Measurements from ENCODE around the gene CTIF.

Gene CTIF

GRCh38 chr18:48611785-48612480, 73.1 kb downstream of the CTIF start:
- no peak overlapping the region for H3K4me3 ChIP-seq (ENCODE audit: low read length)
- H4K20me1 ChIP-seq (ENCODE audit: insufficient read depth, low read length), result peaks cover 87% of the 10 kb centered on the region
- no peak overlapping the region for H3K9ac ChIP-seq (ENCODE audit: low read length)
- no peak overlapping the region for H3K27ac ChIP-seq (ENCODE audit: low read length)
- no peak overlapping the region for H2AFZ ChIP-seq (ENCODE audit: low read depth, low read length)
- TF ChIP-seq, protein P1, sequence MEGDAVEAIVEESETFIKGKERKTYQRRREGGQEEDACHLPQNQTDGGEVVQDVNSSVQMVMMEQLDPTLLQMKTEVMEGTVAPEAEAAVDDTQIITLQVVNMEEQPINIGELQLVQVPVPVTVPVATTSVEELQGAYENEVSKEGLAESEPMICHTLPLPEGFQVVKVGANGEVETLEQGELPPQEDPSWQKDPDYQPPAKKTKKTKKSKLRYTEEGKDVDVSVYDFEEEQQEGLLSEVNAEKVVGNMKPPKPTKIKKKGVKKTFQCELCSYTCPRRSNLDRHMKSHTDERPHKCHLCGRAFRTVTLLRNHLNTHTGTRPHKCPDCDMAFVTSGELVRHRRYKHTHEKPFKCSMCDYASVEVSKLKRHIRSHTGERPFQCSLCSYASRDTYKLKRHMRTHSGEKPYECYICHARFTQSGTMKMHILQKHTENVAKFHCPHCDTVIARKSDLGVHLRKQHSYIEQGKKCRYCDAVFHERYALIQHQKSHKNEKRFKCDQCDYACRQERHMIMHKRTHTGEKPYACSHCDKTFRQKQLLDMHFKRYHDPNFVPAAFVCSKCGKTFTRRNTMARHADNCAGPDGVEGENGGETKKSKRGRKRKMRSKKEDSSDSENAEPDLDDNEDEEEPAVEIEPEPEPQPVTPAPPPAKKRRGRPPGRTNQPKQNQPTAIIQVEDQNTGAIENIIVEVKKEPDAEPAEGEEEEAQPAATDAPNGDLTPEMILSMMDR (IDR thresholded peaks at IDR 0.05; ENCODE audit: low read depth, low read length), result no peak
- no peak for TF ChIP-seq EZH2phosphoT487 (IDR thresholded peaks at IDR 0.05; ENCODE audit: low read depth)
- H3K27me3 ChIP-seq (ENCODE audit: low read depth, low read length), result no peaks in the 10 kb centered on the region
- no peak overlapping the region for H3K4me2 ChIP-seq (ENCODE audit: low read length)
- peaks cover 12% of the 10 kb centered on the region for H3K4me1 ChIP-seq (ENCODE audit: low read length)
- no peaks in the 10 kb centered on the region for H3K9me3 ChIP-seq (ENCODE audit: insufficient read depth, low read length)
- no peaks in the 10 kb centered on the region for H3K36me3 ChIP-seq (replicated peaks; ENCODE audit: low read depth, low read length)
- H3K79me2 ChIP-seq (ENCODE audit: low read length), result no peaks in the 10 kb centered on the region

DNA sequence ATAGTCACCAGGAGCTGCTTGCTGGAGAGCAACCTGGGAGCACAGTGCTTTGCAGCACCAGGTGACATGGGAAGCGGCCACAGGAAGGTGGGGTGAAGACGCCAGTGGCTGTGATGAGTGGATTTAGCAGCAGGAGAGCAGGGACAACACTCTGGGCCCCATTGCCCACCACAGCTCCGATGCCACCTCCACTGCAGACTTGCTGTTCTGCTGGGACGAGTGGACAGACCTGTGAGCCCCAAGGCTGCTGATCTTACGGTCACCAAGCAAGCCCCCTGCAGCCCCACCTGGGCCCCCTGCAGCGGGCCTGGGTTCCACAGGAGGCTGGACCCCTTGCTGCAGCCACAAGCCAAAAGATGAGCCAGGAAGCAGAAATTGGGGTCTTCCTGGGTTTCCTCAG, 73.7 kb downstream of the CTIF start:
- Histone ChIP-seq H3K36me3 (replicated peaks; ENCODE audit: low read depth, low read length) (no peaks in the 10 kb centered on the region), H3K27ac (ENCODE audit: low read length) (no peak overlapping the region), H3K9me3 (ENCODE audit: insufficient read depth, low read length) (no peaks in the 10 kb centered on the region), H3K27me3 (ENCODE audit: low read depth, low read length) (no peaks in the 10 kb centered on the region), H2AFZ (ENCODE audit: low read depth, low read length) (no peak overlapping the region), H3K4me2 (ENCODE audit: low read length) (no peak overlapping the region), H4K20me1 (ENCODE audit: insufficient read depth, low read length) (peaks cover 87% of the 10 kb centered on the region), H3K9ac (ENCODE audit: low read length) (no peak overlapping the region), H3K4me1 (ENCODE audit: low read length) (peaks cover 12% of the 10 kb centered on the region), H3K79me2 (ENCODE audit: low read length) (no peaks in the 10 kb centered on the region), H3K4me3 (ENCODE audit: low read length) (no peak overlapping the region)
- TF ChIP-seq, protein P1 (IDR thresholded peaks at IDR 0.05; ENCODE audit: low read depth, low read length), result no peak
- no peak for TF ChIP-seq EZH2phosphoT487 (IDR thresholded peaks at IDR 0.05; ENCODE audit: low read depth)

DNA sequence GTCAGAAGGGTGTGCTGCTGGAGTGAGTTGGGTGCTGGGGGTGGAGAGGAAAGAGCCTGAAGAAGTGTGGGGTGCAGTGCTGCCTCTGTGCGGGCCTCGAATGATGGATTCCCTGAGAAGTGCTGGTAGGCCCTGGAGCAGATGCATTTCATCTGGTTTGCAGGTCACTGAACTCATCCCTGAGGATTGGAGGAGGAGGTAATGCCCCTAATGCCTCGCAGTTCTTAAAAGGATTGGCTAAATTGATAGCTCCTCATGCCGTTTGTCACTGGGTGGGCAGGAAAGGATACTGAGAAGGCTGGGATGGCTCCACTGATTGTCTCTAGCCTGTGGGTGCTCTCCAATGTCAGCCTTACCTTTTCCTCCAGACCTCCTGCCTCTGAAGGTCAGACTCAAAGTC, 74.1 kb downstream of the CTIF start:
- TF ChIP-seq EZH2phosphoT487 (IDR thresholded peaks at IDR 0.05; ENCODE audit: low read depth), result no peak
- TF ChIP-seq, protein P1 (IDR thresholded peaks at IDR 0.05; ENCODE audit: low read depth, low read length), result no peak
- Histone ChIP-seq H3K27ac (ENCODE audit: low read length) (no peak overlapping the region), H3K36me3 (replicated peaks; ENCODE audit: low read depth, low read length) (no peaks in the 10 kb centered on the region), H3K79me2 (ENCODE audit: low read length) (no peaks in the 10 kb centered on the region), H3K9ac (ENCODE audit: low read length) (no peak overlapping the region), H4K20me1 (ENCODE audit: insufficient read depth, low read length) (peaks cover 87% of the 10 kb centered on the region), H3K9me3 (ENCODE audit: insufficient read depth, low read length) (no peaks in the 10 kb centered on the region), H3K4me3 (ENCODE audit: low read length) (no peak overlapping the region), H2AFZ (ENCODE audit: low read depth, low read length) (no peak overlapping the region), H3K27me3 (ENCODE audit: low read depth, low read length) (no peaks in the 10 kb centered on the region), H3K4me1 (ENCODE audit: low read length) (peaks cover 12% of the 10 kb centered on the region), H3K4me2 (ENCODE audit: low read length) (no peak overlapping the region)

DNA sequence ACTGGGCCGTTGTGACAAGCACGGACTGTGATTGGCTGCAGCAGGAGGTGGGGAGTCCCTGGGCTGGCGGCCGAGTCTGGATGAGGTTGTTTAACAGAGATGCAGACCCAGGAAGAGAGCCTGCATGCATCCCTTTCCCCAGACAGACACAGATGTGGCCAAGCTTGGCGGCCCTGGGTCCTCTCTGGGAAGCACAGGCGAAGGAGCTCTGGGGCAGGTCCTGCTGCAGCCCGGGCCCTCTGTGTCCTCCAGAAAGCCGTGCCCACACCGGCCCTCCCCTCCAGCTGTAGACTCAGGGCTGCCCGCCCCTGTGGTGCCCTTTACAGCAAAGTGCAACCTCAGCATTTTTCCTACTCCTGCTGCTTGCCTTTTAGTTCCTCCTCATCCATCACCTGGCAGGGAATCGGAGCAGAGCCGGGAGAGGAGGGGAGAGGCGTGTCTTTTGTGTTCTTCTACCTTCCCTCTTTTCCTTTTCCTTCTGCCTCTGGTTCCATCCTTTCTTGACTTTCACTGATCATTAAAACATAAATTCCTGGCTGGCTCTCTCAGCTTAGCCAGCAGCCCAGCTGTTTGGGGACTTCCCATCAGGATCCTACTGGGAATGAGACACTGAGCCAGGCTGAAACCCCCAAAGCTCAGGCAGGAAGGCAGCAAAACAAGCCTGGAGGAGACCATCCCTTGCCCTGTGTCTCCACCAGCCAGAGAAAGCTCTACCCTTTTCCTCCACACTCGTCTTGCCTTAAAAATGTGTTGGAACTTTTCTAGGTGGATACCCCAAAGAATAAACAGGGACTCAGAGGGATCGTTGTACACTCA, 75.0 kb downstream of the CTIF start:
- no peaks in the 10 kb centered on the region for H3K9me3 ChIP-seq (ENCODE audit: insufficient read depth, low read length)
- no peak overlapping the region for H2AFZ ChIP-seq (ENCODE audit: low read depth, low read length)
- H3K27ac ChIP-seq (ENCODE audit: low read length), result no peak overlapping the region
- no peaks in the 10 kb centered on the region for H3K79me2 ChIP-seq (ENCODE audit: low read length)
- no peaks in the 10 kb centered on the region for H3K36me3 ChIP-seq (replicated peaks; ENCODE audit: low read depth, low read length)
- H3K27me3 ChIP-seq (ENCODE audit: low read depth, low read length), result no peaks in the 10 kb centered on the region
- peaks cover 12% of the 10 kb centered on the region for H3K4me1 ChIP-seq (ENCODE audit: low read length)
- H3K4me2 ChIP-seq (ENCODE audit: low read length), result no peak overlapping the region
- no peak overlapping the region for H3K9ac ChIP-seq (ENCODE audit: low read length)
- no peak for TF ChIP-seq EZH2phosphoT487 (IDR thresholded peaks at IDR 0.05; ENCODE audit: low read depth)
- TF ChIP-seq, protein P1 (IDR thresholded peaks at IDR 0.05; ENCODE audit: low read depth, low read length), result no peak
- no peak overlapping the region for H3K4me3 ChIP-seq (ENCODE audit: low read length)
- peaks cover 91% of the 10 kb centered on the region for H4K20me1 ChIP-seq (ENCODE audit: insufficient read depth, low read length)
